GM12864 (cell line): ENCODE measurements around the gene ANXA10.
"Not testable (repeated sequence)": the region's sequence is repeated elsewhere in the genome, so short reads cannot be mapped to it uniquely, and the experiment has no call there.

ENCODE experiments used
- DNase-seq: peaks from one replicate; pipeline ENCODE4 v3.0.0-alpha.2; 2011; ENCODE audit warnings: low read depth
- H3K4me3 ChIP-seq: 2 replicates; pipeline ENCODE4 v1.5.1; 2011; ENCODE audit warnings: mild to moderate bottlenecking, low read depth, low read length, control low read depth
- TF ChIP-seq, protein P1 (sequence below): IDR thresholded peaks from 2 replicates; pipeline ENCODE4 v1.5.1; 2011; ENCODE audit warnings: low read depth, mild to moderate bottlenecking, moderate library complexity, low read length, control low read depth, inconsistent platforms; ENCODE audit errors: missing control alignments

ANXA10 gene

DNA sequence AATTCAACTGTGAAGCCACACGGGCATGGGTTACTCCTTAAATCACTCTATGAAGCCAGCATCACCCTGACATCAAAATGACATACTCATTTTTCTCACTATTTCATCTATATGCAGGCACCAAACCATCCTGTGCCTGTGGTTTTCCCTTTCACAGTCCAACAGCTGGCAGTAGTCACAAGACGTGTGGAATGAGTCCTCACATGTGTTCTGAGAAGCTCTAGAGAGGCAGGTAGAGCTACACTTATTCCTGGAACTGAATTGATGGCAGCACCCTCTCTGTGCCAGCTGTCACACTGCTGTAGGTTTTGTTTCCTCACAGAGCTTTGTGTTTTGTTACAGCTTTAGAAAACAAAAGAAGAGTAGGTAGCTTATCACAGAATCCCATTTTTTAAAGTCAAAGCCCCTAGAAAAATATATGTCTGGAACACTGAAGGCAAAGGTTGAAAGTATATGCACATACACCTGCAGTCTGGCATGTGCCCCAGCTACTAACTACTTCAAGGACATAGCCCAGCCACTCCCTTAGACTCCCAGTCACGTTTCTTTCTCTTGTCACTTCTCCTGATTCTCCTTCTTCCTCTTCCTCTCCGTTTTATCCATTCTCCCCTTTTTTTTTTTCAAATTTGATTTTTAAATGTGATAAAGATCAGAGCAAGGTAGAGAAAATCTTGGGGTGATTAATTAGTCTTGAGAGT is 107.1 kb downstream of the ANXA10 start:
- TF ChIP-seq, protein P1, sequence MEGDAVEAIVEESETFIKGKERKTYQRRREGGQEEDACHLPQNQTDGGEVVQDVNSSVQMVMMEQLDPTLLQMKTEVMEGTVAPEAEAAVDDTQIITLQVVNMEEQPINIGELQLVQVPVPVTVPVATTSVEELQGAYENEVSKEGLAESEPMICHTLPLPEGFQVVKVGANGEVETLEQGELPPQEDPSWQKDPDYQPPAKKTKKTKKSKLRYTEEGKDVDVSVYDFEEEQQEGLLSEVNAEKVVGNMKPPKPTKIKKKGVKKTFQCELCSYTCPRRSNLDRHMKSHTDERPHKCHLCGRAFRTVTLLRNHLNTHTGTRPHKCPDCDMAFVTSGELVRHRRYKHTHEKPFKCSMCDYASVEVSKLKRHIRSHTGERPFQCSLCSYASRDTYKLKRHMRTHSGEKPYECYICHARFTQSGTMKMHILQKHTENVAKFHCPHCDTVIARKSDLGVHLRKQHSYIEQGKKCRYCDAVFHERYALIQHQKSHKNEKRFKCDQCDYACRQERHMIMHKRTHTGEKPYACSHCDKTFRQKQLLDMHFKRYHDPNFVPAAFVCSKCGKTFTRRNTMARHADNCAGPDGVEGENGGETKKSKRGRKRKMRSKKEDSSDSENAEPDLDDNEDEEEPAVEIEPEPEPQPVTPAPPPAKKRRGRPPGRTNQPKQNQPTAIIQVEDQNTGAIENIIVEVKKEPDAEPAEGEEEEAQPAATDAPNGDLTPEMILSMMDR, result no peak
- no peak overlapping the region for H3K4me3 ChIP-seq
- DNase-seq, result no peak

DNA sequence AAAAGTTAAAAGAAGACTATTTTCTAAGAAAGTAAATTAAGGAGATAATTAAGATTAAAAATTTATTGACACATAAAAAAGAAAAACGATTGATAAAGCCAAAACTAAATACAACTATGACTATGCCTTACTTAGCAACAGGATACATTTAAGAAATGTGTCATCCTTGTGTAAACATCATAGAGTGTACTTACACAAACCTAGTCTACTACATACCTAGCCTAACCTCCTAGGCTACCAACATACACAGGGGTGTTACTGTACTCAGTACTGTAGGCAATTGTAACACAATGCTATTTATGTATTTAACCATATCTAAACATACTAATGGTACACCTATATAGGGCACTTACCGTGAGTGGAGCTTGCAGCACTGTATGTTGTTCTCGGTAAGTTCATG is 108.3 kb downstream of the ANXA10 start:
- no peak overlapping the region for H3K4me3 ChIP-seq
- no peak for DNase-seq
- TF ChIP-seq, protein P1, result no peak

GRCh38 chr4:168203233-168203911 is 111.0 kb downstream of the ANXA10 start:
- TF ChIP-seq, protein P1, result no peak
- no peak overlapping the region for H3K4me3 ChIP-seq
- no peak for DNase-seq

- DNase-seq, result no peak
- TF ChIP-seq, protein P1, result no peak
- H3K4me3 ChIP-seq, result no peak overlapping the region
These were observed 116.7 kb downstream of the ANXA10 start for GRCh38 chr4:168208957-168209614.

DNA sequence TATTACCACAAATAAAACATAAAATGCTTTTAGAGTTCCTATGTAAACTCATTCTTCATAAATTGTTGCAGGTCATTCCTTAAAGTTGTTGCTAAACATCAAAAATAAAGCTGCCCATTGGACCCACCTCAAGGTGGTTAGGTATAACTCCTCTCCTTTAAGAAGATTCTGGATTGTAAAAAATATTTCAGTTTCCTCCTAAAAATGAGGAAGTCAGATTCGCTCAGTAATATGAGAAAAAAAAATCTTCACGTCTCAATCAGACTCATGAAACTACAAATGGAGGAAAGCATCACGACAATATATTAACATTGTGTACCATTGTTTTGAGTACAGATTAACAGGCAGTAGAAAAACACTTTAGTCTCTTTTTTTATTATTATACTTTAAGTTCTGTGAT is 120.3 kb downstream of the ANXA10 start:
- DNase-seq, result no peak
- H3K4me3 ChIP-seq, result no peak overlapping the region
- TF ChIP-seq, protein P1, result no peak

DNA sequence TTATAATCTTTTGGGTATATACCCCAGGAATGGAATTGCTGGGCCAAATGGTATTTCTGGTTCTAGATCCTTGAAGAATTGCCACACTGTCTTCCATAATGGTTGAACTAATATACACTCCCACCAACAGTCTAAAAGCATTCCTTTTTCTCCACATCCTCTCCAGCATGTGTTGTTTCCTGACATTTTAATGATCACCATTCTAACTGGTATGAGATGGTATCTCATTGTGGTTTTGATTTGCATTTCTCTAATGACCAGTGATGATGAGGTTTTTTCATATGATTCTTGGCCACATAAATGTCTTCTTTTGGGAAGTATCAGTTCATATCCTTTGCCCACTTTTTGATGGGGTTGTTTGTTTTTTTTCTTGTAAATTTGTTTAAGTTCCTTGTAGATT is 121.2 kb downstream of the ANXA10 start:
- DNase-seq, H3K4me3 ChIP-seq: not testable (repeated sequence)

GRCh38 chr4:168218645-168219044 is 126.3 kb downstream of the ANXA10 start:
- no peak for DNase-seq

More at GRCh38 chr4:168218645-168219044, 126.3 kb downstream of the ANXA10 start:
- H3K4me3 ChIP-seq, result no peak overlapping the region
- TF ChIP-seq, protein P1, result no peak
